Vagina (tissue), 2 donors: ENCODE data around the gene PPIF. TPM values are rescaled to one million over a fixed set of nuclear protein-coding genes. Genes with fewer than 3 reads are reported as not detected.

ENCODE experiments used
- DNase-seq, 2 donors: peaks; one replicate each; pipeline ENCODE4 v3.0.0-alpha.2; 2017; ENCODE audit errors: extremely low spot score in 2 of 2
- H3K27ac ChIP-seq: fragments of 200-600 bp; sonication (generic); one replicate; pipeline ENCODE4 v1.5.1; 2019
- H3K27me3 ChIP-seq: fragments of 200-600 bp; sonication (generic); one replicate; pipeline ENCODE4 v1.5.1; 2019
- H3K36me3 ChIP-seq, 2 donors: fragments of 200-600 bp; sonication (generic); one replicate each; pipeline ENCODE4 v1.5.1; 2017 to 2019
- H3K4me1 ChIP-seq: fragments of 200-600 bp; sonication (generic); one replicate; pipeline ENCODE4 v1.5.1; 2019
- H3K4me3 ChIP-seq, 2 donors: fragments of 200-600 bp; sonication (generic); 1 replicate in 1 of 2; 2 replicates in 1 of 2; pipeline ENCODE4 v1.5.1; 2016 to 2019
- H3K9me3 ChIP-seq: fragments of 200-600 bp; sonication (generic); one replicate; pipeline ENCODE4 v1.5.1; 2019
- POLR2A ChIP-seq, 2 donors: fragments of 450-650 bp; IDR thresholded peaks; one replicate each; pipeline ENCODE4 v1.6.1; 2017; ENCODE audit warnings: antibody characterized with exemption in 2 of 2, mild to moderate bottlenecking in 2 of 2, moderate library complexity in 2 of 2
- POLR2AphosphoS5 ChIP-seq, 2 donors: sonication (generic); formaldehyde crosslinking; IDR thresholded peaks; one replicate each; pipeline ENCODE4 v1.9.0; 2017; ENCODE audit warnings: antibody characterized with exemption in 2 of 2, mild to moderate bottlenecking in 2 of 2, low read depth in 1 of 2; ENCODE audit not compliant: insufficient read depth in 1 of 2
- intact Hi-C: fragments of 100-400 bp; cut with DNase I; formaldehyde crosslinking; loops from one replicate; pipeline ENCODE4 v1.15.1; 2023
- total RNA-seq: library from RNA; depleted of rRNA; stranded (reverse); fragments of >200 nt; gene quantifications from one replicate; pipeline ENCODE4 v1.2.3, GENCODE V29; 2016
- TF ChIP-seq, protein P1 (sequence below), 3 experiments: fragments of 450-650 bp in 2 of 3; fragments of 200-600 bp in 1 of 3; sonication (generic) in 1 of 3; IDR thresholded peaks; one replicate each; pipeline ENCODE4 v1.5.1; 2017 to 2019; ENCODE audit warnings: antibody characterized with exemption in 3 of 3, mild to moderate bottlenecking in 2 of 3, moderate library complexity in 2 of 3

PPIF gene
- total RNA-seq, 1 donor from 2014 or later, result 44.7 TPM

DNA sequence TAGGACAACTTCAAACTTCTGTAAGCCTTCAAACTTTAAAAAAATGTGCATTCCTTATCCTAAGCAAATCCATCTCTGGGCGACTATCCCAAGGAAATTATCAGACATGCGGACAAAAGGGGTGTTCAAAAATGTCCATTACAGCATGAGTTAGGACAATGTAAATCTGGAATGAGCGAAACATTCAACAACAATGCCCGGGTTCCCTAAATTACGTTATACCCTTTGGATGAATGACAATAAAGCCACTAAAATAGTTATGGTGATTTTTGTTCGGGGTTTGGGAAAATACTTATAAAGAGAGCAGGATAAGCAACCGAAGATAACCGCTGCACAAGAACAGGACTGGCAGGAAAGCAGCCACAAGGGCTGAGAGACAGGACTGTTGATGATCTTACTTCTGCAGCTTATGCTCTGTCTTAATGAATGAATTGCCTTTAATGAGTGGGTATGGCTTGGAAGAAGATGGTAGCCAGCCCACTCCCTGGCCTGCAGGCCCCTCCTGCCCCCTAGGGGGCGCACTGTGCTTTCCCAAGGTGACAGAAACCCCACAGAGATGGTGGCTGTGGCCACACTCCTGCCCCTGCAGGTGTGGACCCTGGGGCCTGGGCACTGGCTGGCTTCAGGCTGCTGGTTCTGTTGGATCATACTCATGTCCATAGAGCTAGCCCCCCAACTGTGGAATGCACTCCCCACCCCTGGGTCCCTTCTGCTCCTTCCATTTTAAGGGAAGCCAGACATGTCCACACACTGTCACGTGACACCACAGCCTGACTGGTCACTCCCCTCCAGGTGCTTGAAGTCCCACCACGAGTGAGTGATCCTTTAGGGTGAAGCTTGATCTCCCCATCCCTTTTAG is 53.1 kb downstream of the PPIF start:
- Histone ChIP-seq H3K4me3 (peak overlapping the region in 1 of 2 donors; percentile 29), H3K27ac (no peak overlapping the region), H3K4me1 (peaks cover 83% of the 10 kb centered on the region), H3K36me3 (no peaks in the 10 kb centered on the region), H3K9me3 (no peaks in the 10 kb centered on the region), H3K27me3 (no peaks in the 10 kb centered on the region)
- intact Hi-C loops, result no loop called here
- DNase-seq, result no peak
- TF ChIP-seq, protein P1, sequence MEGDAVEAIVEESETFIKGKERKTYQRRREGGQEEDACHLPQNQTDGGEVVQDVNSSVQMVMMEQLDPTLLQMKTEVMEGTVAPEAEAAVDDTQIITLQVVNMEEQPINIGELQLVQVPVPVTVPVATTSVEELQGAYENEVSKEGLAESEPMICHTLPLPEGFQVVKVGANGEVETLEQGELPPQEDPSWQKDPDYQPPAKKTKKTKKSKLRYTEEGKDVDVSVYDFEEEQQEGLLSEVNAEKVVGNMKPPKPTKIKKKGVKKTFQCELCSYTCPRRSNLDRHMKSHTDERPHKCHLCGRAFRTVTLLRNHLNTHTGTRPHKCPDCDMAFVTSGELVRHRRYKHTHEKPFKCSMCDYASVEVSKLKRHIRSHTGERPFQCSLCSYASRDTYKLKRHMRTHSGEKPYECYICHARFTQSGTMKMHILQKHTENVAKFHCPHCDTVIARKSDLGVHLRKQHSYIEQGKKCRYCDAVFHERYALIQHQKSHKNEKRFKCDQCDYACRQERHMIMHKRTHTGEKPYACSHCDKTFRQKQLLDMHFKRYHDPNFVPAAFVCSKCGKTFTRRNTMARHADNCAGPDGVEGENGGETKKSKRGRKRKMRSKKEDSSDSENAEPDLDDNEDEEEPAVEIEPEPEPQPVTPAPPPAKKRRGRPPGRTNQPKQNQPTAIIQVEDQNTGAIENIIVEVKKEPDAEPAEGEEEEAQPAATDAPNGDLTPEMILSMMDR (IDR thresholded peaks at IDR 0.05), result peak in 1 of 3 experiments; percentile 42
- TF ChIP-seq POLR2A (IDR thresholded peaks at IDR 0.05), result no peak

DNA sequence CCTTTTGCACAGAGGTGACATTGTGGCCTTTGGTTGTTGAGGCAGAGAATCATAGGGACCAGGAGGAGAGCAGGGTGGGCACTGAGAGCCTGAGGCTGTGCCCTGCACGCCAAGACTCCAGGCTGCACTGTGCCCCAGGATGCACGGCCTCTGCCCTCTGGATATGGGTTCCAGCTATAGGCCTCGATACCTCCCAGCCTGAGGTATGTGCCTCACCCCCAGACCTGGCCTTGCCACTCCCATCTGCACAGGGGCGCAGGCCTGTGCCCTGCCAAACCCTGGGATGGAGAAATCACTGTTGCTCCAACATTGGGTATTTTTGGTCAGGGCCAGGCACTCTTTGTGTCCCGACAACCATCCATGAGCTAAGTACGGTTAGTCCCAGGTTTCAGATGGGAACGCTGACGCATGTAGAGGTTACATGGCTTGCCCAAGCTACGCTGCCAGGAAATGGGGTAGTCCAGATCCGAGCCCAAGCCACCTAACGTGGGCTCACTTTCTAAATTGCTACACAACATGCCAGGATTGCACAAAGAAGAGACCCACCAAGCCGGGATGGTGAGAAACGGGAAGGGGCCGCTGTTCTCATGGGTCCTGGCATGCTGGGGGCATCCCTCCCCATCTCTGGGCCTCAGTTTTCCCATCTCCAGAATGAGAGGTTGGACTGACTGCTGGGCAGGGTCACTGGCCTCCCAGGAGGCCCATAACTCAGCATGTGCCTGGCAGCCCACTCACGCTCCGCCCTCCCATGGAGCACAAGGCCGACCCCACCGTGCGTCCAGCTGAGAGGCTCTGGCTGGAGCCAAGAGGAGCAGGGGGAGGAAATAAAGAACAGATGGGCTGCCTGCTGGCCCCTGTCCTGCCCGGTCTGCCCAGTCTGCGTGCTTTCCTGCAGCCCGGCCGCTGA is 54.0 kb downstream of the PPIF start:
- peaks cover 79% of the 10 kb centered on the region for H3K4me1 ChIP-seq
- DNase-seq, result no peak
- no peaks in the 10 kb centered on the region for H3K9me3 ChIP-seq
- H3K36me3 ChIP-seq, result no peaks in the 10 kb centered on the region
- no peaks in the 10 kb centered on the region for H3K27me3 ChIP-seq
- TF ChIP-seq POLR2A (IDR thresholded peaks at IDR 0.05), result no peak
- peak; percentile 45 to 93 for TF ChIP-seq POLR2AphosphoS5 (IDR thresholded peaks at IDR 0.05; ENCODE audit: insufficient read depth in 1 of 2, low read depth in 1 of 2)
- intact Hi-C loops, result no loop called here
- H3K4me3 ChIP-seq, result peak overlapping the region in 1 of 2 donors; percentile 4
- no peak overlapping the region for H3K27ac ChIP-seq

DNA sequence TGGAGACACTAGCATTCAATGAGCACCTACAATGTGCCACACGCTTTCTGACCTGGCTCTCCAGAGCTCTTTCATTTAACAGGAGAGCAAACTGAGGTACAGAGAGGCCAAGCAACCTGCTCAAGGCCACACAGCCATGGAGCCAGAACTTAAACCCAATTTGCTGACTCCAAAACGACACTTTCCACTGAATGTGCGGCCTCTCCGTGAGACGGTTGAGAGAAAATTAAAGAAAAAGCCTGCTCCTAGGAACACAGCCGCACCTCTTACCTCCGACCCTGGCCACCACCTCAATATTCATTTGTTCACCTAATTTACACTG is 55.3 kb downstream of the PPIF start:
- peaks cover 66% of the 10 kb centered on the region for H3K4me1 ChIP-seq
- H3K36me3 ChIP-seq, result no peaks in the 10 kb centered on the region
- TF ChIP-seq POLR2AphosphoS5 (IDR thresholded peaks at IDR 0.05; ENCODE audit: insufficient read depth in 1 of 2, low read depth in 1 of 2) (no peak), POLR2A (IDR thresholded peaks at IDR 0.05) (no peak)
- no peaks in the 10 kb centered on the region for H3K27me3 ChIP-seq
- no peak overlapping the region for H3K27ac ChIP-seq
- no peak for DNase-seq
- intact Hi-C loops, result no loop called here
- no peak overlapping the region for H3K4me3 ChIP-seq
- no peaks in the 10 kb centered on the region for H3K9me3 ChIP-seq

DNA sequence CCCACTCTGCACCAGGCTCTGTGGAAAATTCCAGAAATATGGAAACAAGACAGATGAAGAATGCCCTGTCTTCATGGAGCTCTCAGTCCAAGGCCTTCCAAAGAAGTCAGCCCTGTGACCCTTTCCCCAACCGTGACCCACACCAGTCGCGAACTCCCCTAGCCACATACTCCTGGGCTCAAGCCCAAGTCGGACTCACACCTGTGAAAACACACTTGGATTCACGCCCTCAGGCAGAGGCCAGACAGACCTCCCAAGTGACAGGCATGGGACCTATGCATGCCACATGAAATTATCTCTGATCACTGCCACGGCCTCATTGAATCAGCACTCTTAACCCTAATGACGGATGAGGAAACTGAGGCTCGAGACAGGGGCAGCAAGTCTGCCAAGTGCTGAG is 55.7 kb downstream of the PPIF start:
- intact Hi-C loops, result no loop called here
- H3K9me3 ChIP-seq, result no peaks in the 10 kb centered on the region
- TF ChIP-seq, protein P1 (IDR thresholded peaks at IDR 0.05), result no peak
- TF ChIP-seq POLR2AphosphoS5 (IDR thresholded peaks at IDR 0.05; ENCODE audit: insufficient read depth in 1 of 2, low read depth in 1 of 2), result no peak
- no peak for TF ChIP-seq POLR2A (IDR thresholded peaks at IDR 0.05)
- DNase-seq, result no peak
- H3K4me1 ChIP-seq, result peaks cover 62% of the 10 kb centered on the region
- no peaks in the 10 kb centered on the region for H3K27me3 ChIP-seq
- H3K4me3 ChIP-seq, result no peak overlapping the region
- H3K36me3 ChIP-seq, result no peaks in the 10 kb centered on the region
- no peak overlapping the region for H3K27ac ChIP-seq

DNA sequence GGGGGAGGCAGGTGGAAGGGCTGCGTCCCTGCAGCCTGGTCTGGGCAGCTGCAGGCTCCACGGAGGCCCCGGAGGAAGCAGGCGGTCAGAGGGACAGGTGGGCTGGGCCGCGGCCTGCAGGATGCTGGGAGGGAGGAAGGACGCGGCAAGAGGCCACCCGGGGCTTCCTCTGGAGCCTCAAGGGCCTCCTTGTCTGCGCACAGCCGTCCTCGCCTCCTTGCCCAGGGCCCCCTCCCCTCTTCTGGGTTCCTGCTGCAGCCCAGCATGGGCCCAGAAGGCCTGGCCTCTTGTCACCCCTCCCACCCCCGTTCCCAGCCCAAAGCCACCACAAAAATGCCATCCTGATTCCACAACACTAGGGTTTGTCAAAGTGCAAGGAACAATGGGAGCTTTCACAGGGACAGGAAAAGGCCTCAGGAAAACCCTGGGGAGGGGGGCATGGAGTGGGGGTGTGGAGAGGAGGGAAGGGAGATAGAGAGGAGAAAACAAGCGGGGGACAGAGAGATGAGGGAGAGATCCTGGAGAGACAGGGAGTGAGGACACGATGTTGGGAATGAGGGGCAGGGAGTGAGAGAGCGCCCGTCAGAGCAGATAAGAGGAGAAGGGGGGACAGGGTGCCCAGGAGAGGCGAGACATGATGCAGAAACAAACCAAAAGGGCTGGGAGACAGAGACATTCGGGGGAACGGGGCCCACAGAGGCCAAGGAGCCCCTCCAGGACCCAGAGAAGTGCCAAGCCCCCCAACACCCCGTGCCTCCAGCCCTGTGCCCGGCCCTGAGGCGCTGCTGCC is 56.4 kb downstream of the PPIF start:
- no peaks in the 10 kb centered on the region for H3K36me3 ChIP-seq
- no peak overlapping the region for H3K27ac ChIP-seq
- TF ChIP-seq, protein P1 (IDR thresholded peaks at IDR 0.05), result no peak
- H3K4me3 ChIP-seq, result peak overlapping the region in 1 of 2 donors; percentile 7
- H3K9me3 ChIP-seq, result no peaks in the 10 kb centered on the region
- no peaks in the 10 kb centered on the region for H3K27me3 ChIP-seq
- intact Hi-C loops, result loop anchor here (2.0 kb wide), 1 partner anchor 39 kb away; no protein-coding TSS in a partner anchor
- peaks cover 55% of the 10 kb centered on the region for H3K4me1 ChIP-seq
- DNase-seq, result no peak
